PFSK-1 (cell line): Measurements from ENCODE around the gene PRR33.

Experiments used
- FOXP2 ChIP-seq: optimal IDR thresholded peaks from 2 replicates; pipeline ENCODE3; 2011; ENCODE audit warnings: borderline replicate concordance, control low read depth, inconsistent platforms; ENCODE audit not compliant: insufficient read depth; ENCODE audit errors: extremely low read length, extremely low read depth
- POLR2AphosphoS5 ChIP-seq: IDR thresholded peaks from 2 replicates; pipeline ENCODE4 v1.6.1; 2012; ENCODE audit warnings: low read depth, mild to moderate bottlenecking, control low read depth, low read length, moderate library complexity
- SIN3A ChIP-seq: IDR thresholded peaks from 2 replicates; pipeline ENCODE4 v1.6.1; 2012; ENCODE audit warnings: mild to moderate bottlenecking, low read length, moderate library complexity, borderline replicate concordance; ENCODE audit not compliant: insufficient read depth
- TAF1 ChIP-seq: IDR thresholded peaks from 2 replicates; pipeline ENCODE4 v1.6.1; 2012; ENCODE audit warnings: low read length, control low read depth, borderline replicate concordance; ENCODE audit not compliant: insufficient read depth
- TF ChIP-seq, protein P1 (sequence below), 2 experiments: IDR thresholded peaks; 2 replicates each; pipeline versions ENCODE4 v1.6.1 to v1.8.0; 2011 to 2012; ENCODE audit warnings: low read depth in 2 of 2, low read length in 2 of 2, control low read depth in 1 of 2, inconsistent platforms in 1 of 2, mild to moderate bottlenecking in 1 of 2, moderate library complexity in 1 of 2; ENCODE audit not compliant: insufficient read depth in 1 of 2

PRR33 gene

GRCh38 chr11:1936781-1937615 is 45.3 kb upstream of the PRR33 start:
- TF ChIP-seq, protein P1, sequence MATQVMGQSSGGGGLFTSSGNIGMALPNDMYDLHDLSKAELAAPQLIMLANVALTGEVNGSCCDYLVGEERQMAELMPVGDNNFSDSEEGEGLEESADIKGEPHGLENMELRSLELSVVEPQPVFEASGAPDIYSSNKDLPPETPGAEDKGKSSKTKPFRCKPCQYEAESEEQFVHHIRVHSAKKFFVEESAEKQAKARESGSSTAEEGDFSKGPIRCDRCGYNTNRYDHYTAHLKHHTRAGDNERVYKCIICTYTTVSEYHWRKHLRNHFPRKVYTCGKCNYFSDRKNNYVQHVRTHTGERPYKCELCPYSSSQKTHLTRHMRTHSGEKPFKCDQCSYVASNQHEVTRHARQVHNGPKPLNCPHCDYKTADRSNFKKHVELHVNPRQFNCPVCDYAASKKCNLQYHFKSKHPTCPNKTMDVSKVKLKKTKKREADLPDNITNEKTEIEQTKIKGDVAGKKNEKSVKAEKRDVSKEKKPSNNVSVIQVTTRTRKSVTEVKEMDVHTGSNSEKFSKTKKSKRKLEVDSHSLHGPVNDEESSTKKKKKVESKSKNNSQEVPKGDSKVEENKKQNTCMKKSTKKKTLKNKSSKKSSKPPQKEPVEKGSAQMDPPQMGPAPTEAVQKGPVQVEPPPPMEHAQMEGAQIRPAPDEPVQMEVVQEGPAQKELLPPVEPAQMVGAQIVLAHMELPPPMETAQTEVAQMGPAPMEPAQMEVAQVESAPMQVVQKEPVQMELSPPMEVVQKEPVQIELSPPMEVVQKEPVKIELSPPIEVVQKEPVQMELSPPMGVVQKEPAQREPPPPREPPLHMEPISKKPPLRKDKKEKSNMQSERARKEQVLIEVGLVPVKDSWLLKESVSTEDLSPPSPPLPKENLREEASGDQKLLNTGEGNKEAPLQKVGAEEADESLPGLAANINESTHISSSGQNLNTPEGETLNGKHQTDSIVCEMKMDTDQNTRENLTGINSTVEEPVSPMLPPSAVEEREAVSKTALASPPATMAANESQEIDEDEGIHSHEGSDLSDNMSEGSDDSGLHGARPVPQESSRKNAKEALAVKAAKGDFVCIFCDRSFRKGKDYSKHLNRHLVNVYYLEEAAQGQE (IDR thresholded peaks at IDR 0.05; ENCODE audit: insufficient read depth in 1 of 2, low read depth in 2 of 2, low read length in 2 of 2): no peak
- TF ChIP-seq POLR2AphosphoS5 (no peak), FOXP2 (no peak), TAF1 (no peak), SIN3A (no peak)

DNA sequence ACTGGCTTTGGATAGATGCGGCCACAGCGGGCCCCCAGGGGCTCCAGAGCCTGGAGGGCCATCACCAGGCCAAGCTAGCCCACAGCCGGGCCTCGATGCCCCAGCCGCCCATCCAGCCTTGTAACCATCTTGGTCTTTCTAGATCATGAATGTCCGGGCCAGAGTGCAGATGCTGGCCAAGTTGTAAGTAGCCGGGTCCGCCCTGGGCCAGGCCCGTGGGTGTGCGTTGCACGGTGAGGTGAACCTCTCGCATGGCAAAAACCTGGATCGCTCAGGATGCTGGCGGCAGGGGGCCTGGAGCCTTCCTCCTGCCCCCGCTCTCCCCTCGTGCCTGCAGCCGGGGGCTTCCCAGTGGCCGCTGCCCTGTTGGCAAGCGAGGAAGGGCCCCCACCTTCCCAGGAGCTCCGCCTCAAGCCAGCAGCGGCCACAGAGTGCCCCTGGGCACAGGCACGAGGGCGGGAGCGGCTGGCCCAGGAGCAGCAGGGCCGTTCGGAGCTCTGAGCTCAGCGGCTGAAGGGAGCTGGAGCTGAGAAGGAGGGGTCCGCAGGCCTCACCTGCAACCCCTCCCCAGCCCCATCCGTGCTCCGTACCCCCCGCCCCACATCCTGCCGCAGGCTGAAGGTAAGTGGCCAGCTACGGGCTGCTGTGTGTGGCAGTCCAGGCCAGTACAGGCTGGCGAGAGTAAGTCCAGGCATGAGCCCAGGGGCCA is 44.5 kb upstream of the PRR33 start:
- TF ChIP-seq, protein P1 (IDR thresholded peaks at IDR 0.05; ENCODE audit: insufficient read depth in 1 of 2, low read depth in 2 of 2, low read length in 2 of 2): no peak
- TF ChIP-seq TAF1 (no peak), POLR2AphosphoS5 (no peak), FOXP2 (no peak), SIN3A (no peak)

GRCh38 chr11:1935156-1936071 is 43.7 kb upstream of the PRR33 start:
- TF ChIP-seq SIN3A (no peak), POLR2AphosphoS5 (no peak), TAF1 (no peak), FOXP2 (no peak)
- TF ChIP-seq, protein P1 (IDR thresholded peaks at IDR 0.05; ENCODE audit: insufficient read depth in 1 of 2, low read depth in 2 of 2, low read length in 2 of 2): no peak

GRCh38 chr11:1934335-1935155 is 42.9 kb upstream of the PRR33 start:
- TF ChIP-seq SIN3A (no peak), POLR2AphosphoS5 (no peak), TAF1 (no peak), FOXP2 (no peak)
- TF ChIP-seq, protein P1 (IDR thresholded peaks at IDR 0.05; ENCODE audit: insufficient read depth in 1 of 2, low read depth in 2 of 2, low read length in 2 of 2): no peak
